HEK293 (cell line): ENCODE measurements around the gene ZBTB26.

ENCODE experiments used
- HOXC10 ChIP-seq: sonication (generic); formaldehyde crosslinking; IDR thresholded peaks from 2 replicates; pipeline ENCODE4 v1.8.1; 2023; ENCODE audit warnings: mild to moderate bottlenecking, missing genetic modification reagents
- KLF9 ChIP-seq: fragments of 450-650 bp; formaldehyde crosslinking; IDR thresholded peaks from 2 replicates; pipeline ENCODE4 v1.5.1; 2016; ENCODE audit warnings: missing biosample characterization, missing genetic modification characterization, low read depth
- PRDM1 ChIP-seq: fragments of 450-650 bp; formaldehyde crosslinking; IDR thresholded peaks from 2 replicates; pipeline ENCODE4; 2016; ENCODE audit warnings: missing biosample characterization, missing genetic modification characterization
- PRDM10 ChIP-seq: fragments of 450-650 bp; formaldehyde crosslinking; IDR thresholded peaks from 2 replicates; pipeline ENCODE4 v1.5.1; 2016; ENCODE audit warnings: missing biosample characterization, missing genetic modification characterization
- TCF7L2 ChIP-seq: IDR thresholded peaks from 2 replicates; pipeline ENCODE4 v1.6.1; 2011; ENCODE audit warnings: low read depth, mild to moderate bottlenecking, inconsistent platforms, low read length, moderate library complexity, borderline replicate concordance
- YY1 ChIP-seq: fragments of 450-650 bp; formaldehyde crosslinking; IDR thresholded peaks from 2 replicates; pipeline ENCODE4 v1.5.1; 2018; ENCODE audit warnings: missing biosample characterization, missing genetic modification characterization
- ZBTB11 ChIP-seq: fragments of 450-650 bp; formaldehyde crosslinking; conservative IDR thresholded peaks from 2 replicates; pipeline ENCODE4 v1.5.1; 2016; ENCODE audit warnings: low read depth, missing biosample characterization, missing genetic modification characterization
- ZBTB44 ChIP-seq: fragments of 450-650 bp; IDR thresholded peaks from 2 replicates; pipeline ENCODE4 v1.5.1; 2018; ENCODE audit warnings: missing biosample characterization, mild to moderate bottlenecking, missing genetic modification characterization
- ZFHX2 ChIP-seq: fragments of 450-650 bp; formaldehyde crosslinking; conservative IDR thresholded peaks from 2 replicates; pipeline ENCODE4 v1.5.1; 2016; ENCODE audit warnings: missing biosample characterization, missing genetic modification characterization
- ZFP37 ChIP-seq: fragments of 450-650 bp; formaldehyde crosslinking; IDR thresholded peaks from 2 replicates; pipeline ENCODE4 v1.5.1; 2016; ENCODE audit warnings: missing biosample characterization, missing genetic modification characterization
- ZNF138 ChIP-seq: fragments of 450-650 bp; formaldehyde crosslinking; IDR thresholded peaks from 2 replicates; pipeline ENCODE4 v1.5.1; 2016; ENCODE audit warnings: missing biosample characterization, missing genetic modification characterization, borderline replicate concordance
- ZNF157 ChIP-seq: fragments of 450-650 bp; formaldehyde crosslinking; IDR thresholded peaks from 2 replicates; pipeline ENCODE4 v1.5.1; 2016; ENCODE audit warnings: missing biosample characterization, missing genetic modification characterization
- ZNF184 ChIP-seq: fragments of 450-650 bp; IDR thresholded peaks from 2 replicates; pipeline ENCODE4 v1.5.1; 2018; ENCODE audit warnings: missing biosample characterization, mild to moderate bottlenecking, missing genetic modification characterization
- ZNF239 ChIP-seq: fragments of 450-650 bp; formaldehyde crosslinking; IDR thresholded peaks from 2 replicates; pipeline ENCODE4 v1.5.1; 2016; ENCODE audit warnings: missing biosample characterization, missing genetic modification characterization
- ZNF24 ChIP-seq: fragments of 450-650 bp; formaldehyde crosslinking; IDR thresholded peaks from 2 replicates; pipeline ENCODE4 v1.5.1; 2016; ENCODE audit warnings: missing biosample characterization, missing genetic modification characterization
- ZNF423 ChIP-seq: fragments of 450-650 bp; formaldehyde crosslinking; IDR thresholded peaks from 2 replicates; pipeline ENCODE4 v1.5.1; 2016; ENCODE audit warnings: missing biosample characterization, missing genetic modification characterization
- ZNF433 ChIP-seq: fragments of 450-650 bp; formaldehyde crosslinking; IDR thresholded peaks from 2 replicates; pipeline ENCODE4 v1.5.1; 2016; ENCODE audit warnings: missing biosample characterization, missing genetic modification characterization, low read depth
- ZNF521 ChIP-seq: fragments of 450-650 bp; formaldehyde crosslinking; IDR thresholded peaks from 2 replicates; pipeline ENCODE4 v1.5.1; 2017; ENCODE audit warnings: missing biosample characterization, mild to moderate bottlenecking, missing genetic modification characterization
- ZNF544 ChIP-seq: fragments of 450-650 bp; formaldehyde crosslinking; IDR thresholded peaks from 2 replicates; pipeline ENCODE4 v1.5.0; 2017; ENCODE audit warnings: missing biosample characterization, missing genetic modification characterization
- ZNF555 ChIP-seq: fragments of 450-650 bp; formaldehyde crosslinking; conservative IDR thresholded peaks from 2 replicates; pipeline ENCODE4 v1.5.1; 2017; ENCODE audit warnings: missing biosample characterization, mild to moderate bottlenecking, missing genetic modification characterization, inconsistent platforms
- ZNF580 ChIP-seq: fragments of 450-650 bp; formaldehyde crosslinking; IDR thresholded peaks from 2 replicates; pipeline ENCODE4 v1.5.1; 2016; ENCODE audit warnings: missing biosample characterization, missing genetic modification characterization
- ZNF629 ChIP-seq: fragments of 450-650 bp; formaldehyde crosslinking; IDR thresholded peaks from 2 replicates; pipeline ENCODE4 v1.5.1; 2017; ENCODE audit warnings: missing biosample characterization, missing genetic modification characterization
- ZNF660 ChIP-seq: fragments of 450-650 bp; IDR thresholded peaks from 2 replicates; pipeline ENCODE4 v1.5.1; 2018; ENCODE audit warnings: missing biosample characterization, mild to moderate bottlenecking, missing genetic modification characterization
- ZNF670 ChIP-seq: fragments of 450-650 bp; formaldehyde crosslinking; IDR thresholded peaks from 2 replicates; pipeline ENCODE4 v1.5.1; 2016; ENCODE audit warnings: missing biosample characterization, missing genetic modification characterization, low read depth
- ZNF701 ChIP-seq: fragments of 450-650 bp; formaldehyde crosslinking; IDR thresholded peaks from 2 replicates; pipeline ENCODE4 v1.5.1; 2016; ENCODE audit warnings: missing biosample characterization, missing genetic modification characterization
- ZNF747 ChIP-seq: fragments of 450-650 bp; formaldehyde crosslinking; IDR thresholded peaks from 2 replicates; pipeline ENCODE4 v1.5.1; 2016; ENCODE audit warnings: missing biosample characterization, missing genetic modification characterization
- ZNF76 ChIP-seq: fragments of 450-650 bp; formaldehyde crosslinking; IDR thresholded peaks from 2 replicates; pipeline ENCODE4; 2016; ENCODE audit warnings: low read depth, missing biosample characterization, missing genetic modification characterization, borderline replicate concordance
- ZNF843 ChIP-seq: fragments of 450-650 bp; formaldehyde crosslinking; IDR thresholded peaks from 2 replicates; pipeline ENCODE4 v1.5.1; 2016; ENCODE audit warnings: missing biosample characterization, missing genetic modification characterization
- ZXDB ChIP-seq: fragments of 450-650 bp; formaldehyde crosslinking; IDR thresholded peaks from 2 replicates; pipeline ENCODE4 v1.5.1; 2016; ENCODE audit warnings: missing biosample characterization, missing genetic modification characterization

ZBTB26 gene

GRCh38 chr9:122912964-122913673, 18.2 kb downstream of the ZBTB26 start, which contains the start of gene ZBTB6 (continued):
- no peak for TF ChIP-seq KLF9 (tag by site-specific recombination)
- peak; percentile 68; the same call in 1 of the 2 replicates for TF ChIP-seq ZNF580 (tag by site-specific recombination)
- TF ChIP-seq ZNF747 (tag by site-specific recombination), result no peak
- TF ChIP-seq ZNF544 (tag by site-specific recombination), result no peak
- TF ChIP-seq ZBTB44, result no peak
- TF ChIP-seq ZNF555 (tag by site-specific recombination), result no peak
- no peak for TF ChIP-seq ZNF433 (tag by site-specific recombination)
- no peak for TF ChIP-seq YY1 (tag by site-specific recombination)
- TF ChIP-seq ZNF670 (tag by site-specific recombination), result no peak
- no peak for TF ChIP-seq ZNF843 (tag by site-specific recombination)
- TF ChIP-seq ZNF521, result no peak
- peak; percentile 57; the same call in 1 of the 2 replicates for TF ChIP-seq ZNF660 (tag by site-specific recombination)
- no peak for TF ChIP-seq HOXC10 (CRISPR knock-in tag)
- peak; percentile 97 for TF ChIP-seq ZBTB11 (tag by site-specific recombination)
- TF ChIP-seq ZNF184, result no peak
- TF ChIP-seq PRDM10, result no peak; the same call in none of the 2 replicates
- peak; percentile 61; the same call in 1 of the 2 replicates for TF ChIP-seq ZXDB (tag by site-specific recombination)
- TF ChIP-seq ZNF423, result no peak
- no peak for TF ChIP-seq TCF7L2
- TF ChIP-seq PRDM1, result no peak; the same call in 1 of the 2 replicates
- no peak for TF ChIP-seq ZNF701 (tag by site-specific recombination)
- peak; percentile 56 for TF ChIP-seq ZNF629
- TF ChIP-seq ZNF76 (tag by site-specific recombination), result peak; percentile 39; the same call in 1 of the 2 replicates
- TF ChIP-seq ZFHX2 (tag by site-specific recombination), result no peak
- no peak for TF ChIP-seq ZNF239 (tag by site-specific recombination)
- TF ChIP-seq ZNF24 (tag by site-specific recombination), result peak; percentile 21; the same call in 1 of the 2 replicates
- no peak for TF ChIP-seq ZNF138 (tag by site-specific recombination)
- no peak for TF ChIP-seq ZNF157 (tag by site-specific recombination)
- no peak for TF ChIP-seq ZFP37 (tag by site-specific recombination)
